Mesodermal cell (in vitro differentiated cells): Measurements from ENCODE around the gene PCSK7. TPM values are rescaled to one million over a fixed set of nuclear protein-coding genes. Genes with fewer than 3 reads are reported as not detected.
A peak's percentile ranks its signal among the peaks of the same experiment; 100 is the strongest.
"Not testable (repeated sequence)": the region's sequence is repeated elsewhere in the genome, so short reads cannot be mapped to it uniquely, and the experiment has no call there.

Source experiments
- H3K27ac ChIP-seq: 2 replicates; pipeline ENCODE4 v1.7.0; 2013; ENCODE audit warnings: mild to moderate bottlenecking, low read depth, low read length, moderate library complexity; ENCODE audit not compliant: severe bottlenecking
- H3K36me3 ChIP-seq: 2 replicates; pipeline ENCODE4 v1.7.1; 2013; ENCODE audit warnings: mild to moderate bottlenecking, low read length, moderate library complexity; ENCODE audit not compliant: control insufficient read depth, insufficient read depth
- H3K4me1 ChIP-seq: one replicate; pipeline ENCODE4 v1.7.1; 2013; ENCODE audit warnings: mild to moderate bottlenecking, low read length; ENCODE audit not compliant: insufficient read depth, control insufficient read depth, poor library complexity, severe bottlenecking
- H3K4me3 ChIP-seq: 2 replicates; pipeline ENCODE4 v1.7.0; 2013; ENCODE audit warnings: low read length, control low read depth, mild to moderate bottlenecking; ENCODE audit not compliant: insufficient read depth, poor library complexity, severe bottlenecking; ENCODE audit errors: extremely low read depth
- H3K9me3 ChIP-seq: 2 replicates; pipeline ENCODE4 v1.7.1; 2013; ENCODE audit warnings: mild to moderate bottlenecking, low read length, moderate library complexity; ENCODE audit not compliant: control insufficient read depth
- WGBS, 2 experiments: methylation state at CpG; one replicate each; pipeline ENCODE4 v1.1.5; 2013; ENCODE audit warnings: missing lambda C conversion rate in 2 of 2; ENCODE audit not compliant: insufficient coverage in 2 of 2; 5-methylcytosine and 5-hydroxymethylcytosine counted together
- polyA plus RNA-seq, 2 experiments: library from polyadenylated mRNA; stranded (reverse); fragments of 50-300 nt; gene quantifications; one replicate each; pipeline ENCODE4 v1.2.3, GENCODE V29; 2013

PCSK7 gene
- 24.7 TPM for polyA plus RNA-seq (2013, experiment 1 of 2)
- 23.8 TPM for polyA plus RNA-seq (2013, experiment 2 of 2)

GRCh38 chr11:117231842-117232091 is at the start of gene PCSK7:
Gene PCSK7 (minus strand): TSS chr11:117232073. CDS start chr11:117229844, 2,229 bp downstream.
- no peaks in the 10 kb centered on the region for H3K9me3 ChIP-seq
- H3K4me3 ChIP-seq = peak within 1 kb of the TSS; percentile 98
- peak within 1 kb of the TSS; percentile 57 for H3K27ac ChIP-seq
- H3K36me3 ChIP-seq = peaks cover 52% of the 10 kb centered on the region
- 0% methylated on average over 6 to 9 of the region's 13 CpGs for WGBS, 2 experiments
- H3K4me1 ChIP-seq = peaks cover 6% of the 10 kb centered on the region

DNA sequence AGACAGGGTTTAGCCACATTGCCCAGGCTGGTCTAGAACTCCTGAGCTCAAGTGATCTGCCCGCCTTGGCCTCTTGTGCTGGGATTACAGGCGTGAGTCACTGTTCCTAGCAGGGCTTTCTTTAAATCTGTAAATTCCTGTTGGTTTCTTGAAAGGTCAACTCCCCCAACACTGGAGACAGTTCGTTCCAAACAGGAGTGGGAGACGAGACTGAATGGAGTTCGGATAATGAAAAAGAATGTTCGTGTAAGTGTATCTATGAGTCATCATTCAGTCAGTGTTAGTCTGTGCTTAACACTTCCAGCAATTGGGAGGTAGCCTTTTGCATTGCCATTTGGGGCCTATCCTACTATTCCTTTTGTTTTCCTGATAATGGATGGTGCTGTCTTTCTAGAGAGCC is 49.3 kb upstream of the PCSK7 start:
- H3K9me3 ChIP-seq = no peaks in the 10 kb centered on the region
- no peak overlapping the region for H3K4me3 ChIP-seq
- H3K27ac ChIP-seq = peak overlapping the region; percentile 70
- H3K36me3 ChIP-seq = peaks cover 41% of the 10 kb centered on the region
- 45 to 56% methylated on average over 2 to 6 of the region's 6 CpGs for WGBS, 2 experiments
- H3K4me1 ChIP-seq = peaks cover 27% of the 10 kb centered on the region

DNA sequence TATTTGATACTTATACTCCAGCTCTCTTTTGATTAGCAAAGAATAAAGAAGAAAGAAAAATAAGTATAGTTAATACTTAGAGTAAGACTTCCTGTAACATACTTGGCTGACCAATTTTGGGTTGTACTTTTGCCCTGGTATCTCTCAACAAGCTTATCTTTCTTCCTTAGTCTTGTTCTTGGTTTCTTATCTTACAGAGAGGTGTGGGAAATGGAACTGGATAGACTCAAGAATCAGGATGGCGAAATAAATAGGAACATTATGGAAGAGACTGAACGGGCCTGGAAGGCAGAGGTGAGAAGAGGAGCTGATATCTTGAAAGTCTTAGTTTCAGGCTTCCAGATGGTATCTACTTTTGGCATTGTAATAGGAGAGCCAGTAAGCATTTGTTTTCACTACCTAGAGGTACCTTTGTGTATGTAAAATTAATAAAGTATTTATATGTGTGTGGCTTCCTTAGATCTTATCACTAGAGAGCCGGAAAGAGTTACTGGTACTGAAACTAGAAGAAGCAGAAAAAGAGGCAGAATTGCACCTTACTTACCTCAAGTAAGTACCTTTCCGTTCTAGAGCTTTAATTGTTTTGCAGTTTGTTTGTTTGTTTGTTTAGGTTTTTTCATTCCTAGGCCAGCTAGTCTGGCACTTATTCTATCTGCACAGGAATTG is 48.0 kb upstream of the PCSK7 start:
- 82 to 84% methylated on average over 2 to 3 of the region's 4 CpGs for WGBS, 2 experiments
- H3K36me3 ChIP-seq = peaks cover 37% of the 10 kb centered on the region
- H3K27ac ChIP-seq = peak overlapping the region; percentile 34

DNA sequence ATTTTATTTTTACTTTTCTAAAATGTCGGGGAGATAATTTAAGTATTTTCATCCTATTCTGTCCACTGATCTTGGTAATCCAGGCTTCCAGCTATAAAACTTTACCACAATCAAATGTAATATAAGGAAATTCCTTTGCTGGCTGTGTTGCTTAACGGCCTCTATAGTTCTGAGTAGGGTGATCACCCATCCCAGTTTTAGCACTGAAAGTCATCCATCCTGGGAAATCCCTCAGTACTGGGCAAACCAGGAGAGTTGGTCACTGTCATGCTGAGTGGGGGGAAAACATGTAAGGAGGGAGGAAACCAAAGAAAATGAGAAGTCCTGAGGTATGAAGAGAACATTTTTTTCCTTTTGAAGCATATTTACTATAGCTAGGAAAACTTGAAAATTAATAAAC is 46.5 kb upstream of the PCSK7 start:
- peaks cover 4% of the 10 kb centered on the region for H3K9me3 ChIP-seq
- no peak overlapping the region for H3K27ac ChIP-seq
- H3K4me3 ChIP-seq = no peak overlapping the region
- 100% methylated on average over 1 of the region's 2 CpGs; no CpG with 5 or more reads in 1 of the 2 experiments for WGBS, 2 experiments
- peaks cover 30% of the 10 kb centered on the region for H3K36me3 ChIP-seq
- peaks cover 34% of the 10 kb centered on the region for H3K4me1 ChIP-seq

More for the DNA sequence above, 48.0 kb upstream of the PCSK7 start:
- H3K4me3 ChIP-seq = no peak overlapping the region
- H3K4me1 ChIP-seq = peaks cover 27% of the 10 kb centered on the region
- no peaks in the 10 kb centered on the region for H3K9me3 ChIP-seq

DNA sequence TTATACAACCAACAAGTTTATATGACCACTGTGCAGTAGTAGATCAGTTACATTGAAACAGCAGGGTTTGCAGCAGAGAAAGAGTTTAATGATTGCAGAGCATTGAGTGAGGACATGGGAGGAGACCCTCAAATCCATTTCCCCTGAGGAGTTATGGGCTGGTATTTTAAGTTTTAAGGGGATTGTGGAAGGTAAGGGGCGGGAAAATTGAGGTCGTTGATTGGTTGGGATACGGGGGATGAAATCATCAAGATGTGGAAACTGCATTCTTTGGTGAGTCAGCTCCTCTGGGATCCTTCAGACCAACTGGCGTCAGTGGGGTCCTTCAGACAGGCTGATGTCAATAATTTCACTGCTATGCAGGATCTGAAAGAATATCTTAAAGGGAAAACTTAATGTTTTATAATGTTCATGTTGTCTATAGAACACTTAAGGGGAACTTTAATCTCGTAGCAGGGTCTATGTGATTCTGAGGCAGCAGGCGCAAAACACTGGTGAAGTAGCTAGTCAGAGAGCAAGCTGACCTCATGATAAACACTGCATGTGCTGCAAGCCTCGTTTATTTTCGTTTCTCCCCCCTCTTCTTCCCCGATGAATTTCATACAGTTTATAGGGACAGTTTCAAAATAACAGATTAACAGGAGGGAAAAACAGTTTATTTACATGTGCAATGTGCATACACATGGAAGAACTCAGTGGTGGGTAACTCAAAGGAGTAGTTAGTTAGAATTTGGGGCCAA is 41.8 kb upstream of the PCSK7 start:
- 77% methylated on average over 6 of the region's 9 CpGs for WGBS, 2 experiments
- H3K4me3 ChIP-seq = no peak overlapping the region
- H3K4me1 ChIP-seq = peaks cover 19% of the 10 kb centered on the region
- H3K9me3 ChIP-seq = peaks cover 19% of the 10 kb centered on the region
- peak overlapping the region; percentile 62 for H3K27ac ChIP-seq
- peaks cover 32% of the 10 kb centered on the region for H3K36me3 ChIP-seq

DNA sequence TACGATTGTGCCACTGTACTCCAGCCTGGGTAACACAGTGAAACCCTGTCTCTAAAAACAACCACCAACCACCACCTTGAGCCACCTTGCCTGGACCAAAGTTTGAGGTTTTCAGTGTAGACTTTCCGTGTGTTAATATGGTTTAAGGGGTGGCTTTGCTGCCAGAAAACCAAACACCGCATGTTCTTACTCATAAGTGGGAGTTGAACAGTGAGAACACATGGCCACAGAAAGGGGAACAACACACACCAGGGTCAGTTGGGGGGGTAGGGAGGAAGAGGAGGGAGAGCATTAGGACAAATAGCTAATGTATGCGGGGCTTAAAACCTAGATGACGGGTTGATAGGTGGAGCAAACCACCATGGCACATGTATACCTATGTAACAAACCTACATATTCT is 40.3 kb upstream of the PCSK7 start:
- H3K4me3 ChIP-seq, H3K27ac ChIP-seq: not testable (repeated sequence)
- H3K36me3 ChIP-seq = peaks cover 32% of the 10 kb centered on the region
- 93 to 100% methylated on average over 1 to 2 of the region's 5 CpGs for WGBS, 2 experiments
- H3K9me3 ChIP-seq = peaks cover 19% of the 10 kb centered on the region
- peaks cover 19% of the 10 kb centered on the region for H3K4me1 ChIP-seq

DNA sequence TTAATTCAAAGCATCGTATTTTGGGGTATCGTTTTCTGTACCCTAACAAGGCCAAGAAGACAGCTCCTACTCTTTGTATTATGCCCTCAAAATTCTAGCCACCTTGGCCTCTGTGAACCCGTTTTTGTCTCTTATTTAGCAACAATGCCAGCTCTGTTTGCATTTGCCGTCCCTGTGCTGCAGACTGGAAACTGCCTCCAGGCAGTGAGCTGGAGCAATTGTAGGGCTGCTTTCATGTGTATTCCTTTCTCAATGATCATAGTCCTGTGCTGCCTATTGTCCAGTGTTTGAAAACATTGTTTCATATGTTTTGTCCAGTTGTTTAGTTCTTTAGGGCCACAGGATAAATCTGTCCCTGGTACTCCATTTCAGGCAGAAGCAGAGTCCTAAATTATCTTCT is 39.3 kb upstream of the PCSK7 start:
- Histone ChIP-seq H3K9me3 (peaks cover 19% of the 10 kb centered on the region), H3K4me3 (no peak overlapping the region), H3K4me1 (peaks cover 19% of the 10 kb centered on the region), H3K36me3 (peaks cover 34% of the 10 kb centered on the region), H3K27ac (peak overlapping the region; percentile 29)
- 81 to 100% methylated on average over 4 of the region's 4 CpGs for WGBS, 2 experiments

GRCh38 chr11:117269856-117270255 is 38.0 kb upstream of the PCSK7 start:
- Histone ChIP-seq H3K4me1 (peaks cover 19% of the 10 kb centered on the region), H3K9me3 (peaks cover 19% of the 10 kb centered on the region), H3K27ac (peak overlapping the region; percentile 49), H3K36me3 (peaks cover 36% of the 10 kb centered on the region), H3K4me3 (no peak overlapping the region)
- 57 to 100% methylated on average over 1 of the region's 2 CpGs for WGBS, 2 experiments

GRCh38 chr11:117265745-117266144 is 33.9 kb upstream of the PCSK7 start:
- Histone ChIP-seq H3K27ac (no peak overlapping the region), H3K36me3 (peaks cover 40% of the 10 kb centered on the region), H3K4me1 (peaks cover 12% of the 10 kb centered on the region), H3K4me3 (no peak overlapping the region), H3K9me3 (no peaks in the 10 kb centered on the region)
- 100% methylated on average over 1 of the region's 2 CpGs; no CpG with 5 or more reads in 1 of the 2 experiments for WGBS, 2 experiments

DNA sequence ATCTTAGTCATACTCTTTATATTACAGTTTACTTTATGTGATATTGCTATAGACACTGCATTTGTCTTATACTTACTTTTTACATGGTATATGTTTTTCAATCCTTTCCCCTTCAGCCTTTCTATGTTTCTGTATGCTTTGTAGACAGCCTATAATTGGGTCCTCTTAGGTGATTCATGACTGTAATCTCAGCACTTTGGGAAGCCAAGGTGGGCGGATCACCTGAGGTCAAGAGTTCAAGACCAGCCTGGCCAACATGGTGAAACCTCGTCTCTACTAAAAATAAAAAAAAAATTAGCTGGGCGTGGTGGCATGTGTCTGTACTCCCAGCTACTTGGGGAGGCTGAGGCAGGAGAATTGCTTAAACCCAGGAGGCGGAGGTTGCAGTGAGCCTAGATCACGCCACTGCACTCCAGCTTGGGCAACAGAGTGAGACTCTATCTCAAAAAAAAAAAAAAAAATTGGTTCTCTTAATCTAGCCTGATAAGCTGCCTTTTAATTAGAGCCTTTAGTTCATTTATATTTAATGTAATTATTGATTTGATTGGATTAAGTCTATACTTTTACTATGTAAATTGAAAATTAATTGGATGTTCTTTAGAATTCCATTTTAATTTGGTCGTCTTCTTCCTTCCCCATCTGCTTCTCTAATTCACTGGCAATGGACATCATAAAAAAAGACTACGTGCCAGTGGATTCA is 32.9 kb upstream of the PCSK7 start:
- H3K27ac ChIP-seq, H3K4me3 ChIP-seq, H3K4me1 ChIP-seq, H3K9me3 ChIP-seq: not testable (repeated sequence)
- H3K36me3 ChIP-seq = peaks cover 43% of the 10 kb centered on the region
- 94 to 97% methylated on average over 3 to 5 of the region's 7 CpGs for WGBS, 2 experiments
